Muscle layer of colon (tissue), 2 donors: Measurements from ENCODE around the gene KLHL35.

Experiments
- H3K27ac ChIP-seq: one replicate; pipeline ENCODE4 v1.7.0; 2013; ENCODE audit warnings: low read depth, mild to moderate bottlenecking, low read length, moderate library complexity
- H3K27me3 ChIP-seq, 2 donors: one replicate each; pipeline ENCODE4 v1.7.0; 2013; ENCODE audit warnings: low read length in 2 of 2, mild to moderate bottlenecking in 2 of 2; ENCODE audit not compliant: insufficient read depth in 2 of 2, control insufficient read depth in 1 of 2
- H3K36me3 ChIP-seq: one replicate; pipeline ENCODE4 v1.7.0; 2013; ENCODE audit warnings: mild to moderate bottlenecking, low read length; ENCODE audit not compliant: insufficient read depth
- H3K4me1 ChIP-seq: one replicate; pipeline ENCODE4 v1.7.0; 2013; ENCODE audit warnings: mild to moderate bottlenecking, low read length; ENCODE audit not compliant: insufficient read depth
- H3K4me3 ChIP-seq, 2 donors: one replicate each; pipeline ENCODE4 v1.7.0; 2013; ENCODE audit warnings: low read length in 2 of 2, low read depth in 1 of 2, mild to moderate bottlenecking in 1 of 2, moderate library complexity in 1 of 2
- H3K9ac ChIP-seq: one replicate; pipeline ENCODE4 v1.7.0; 2013; ENCODE audit warnings: low read length
- H3K9me3 ChIP-seq: one replicate; pipeline ENCODE4 v1.7.0; 2013; ENCODE audit warnings: mild to moderate bottlenecking, low read length
- donor health status: abdominal sarcoma.
- donor health status: Adenocarcinoma of cecum.

KLHL35 gene

DNA sequence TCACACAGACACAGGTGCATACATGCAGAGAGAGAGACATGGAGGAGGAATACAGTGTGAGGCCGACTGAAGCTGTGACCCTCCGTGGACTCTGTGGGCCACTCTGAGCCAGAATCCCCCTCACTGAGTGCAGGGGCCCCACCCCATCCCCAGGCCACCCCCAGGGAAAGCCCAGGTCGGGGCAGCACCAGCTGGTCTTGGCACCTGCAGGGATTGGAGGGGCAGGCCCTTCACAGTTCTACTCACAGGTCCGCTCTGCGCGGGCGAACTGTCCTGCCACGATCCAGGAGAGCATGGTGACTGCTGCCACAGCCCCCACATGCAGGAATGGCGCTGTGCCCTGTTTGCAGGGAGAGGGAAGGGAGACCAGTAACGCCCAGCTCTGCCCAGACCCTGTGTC lies 16.3 kb upstream of the KLHL35 start:
- H3K36me3 ChIP-seq = no peaks in the 10 kb centered on the region
- H3K9ac ChIP-seq = no peak overlapping the region
- H3K4me3 ChIP-seq = no peak overlapping the region
- no peaks in the 10 kb centered on the region for H3K27me3 ChIP-seq
- H3K9me3 ChIP-seq = no peaks in the 10 kb centered on the region
- H3K4me1 ChIP-seq = no peaks in the 10 kb centered on the region
- no peak overlapping the region for H3K27ac ChIP-seq

DNA sequence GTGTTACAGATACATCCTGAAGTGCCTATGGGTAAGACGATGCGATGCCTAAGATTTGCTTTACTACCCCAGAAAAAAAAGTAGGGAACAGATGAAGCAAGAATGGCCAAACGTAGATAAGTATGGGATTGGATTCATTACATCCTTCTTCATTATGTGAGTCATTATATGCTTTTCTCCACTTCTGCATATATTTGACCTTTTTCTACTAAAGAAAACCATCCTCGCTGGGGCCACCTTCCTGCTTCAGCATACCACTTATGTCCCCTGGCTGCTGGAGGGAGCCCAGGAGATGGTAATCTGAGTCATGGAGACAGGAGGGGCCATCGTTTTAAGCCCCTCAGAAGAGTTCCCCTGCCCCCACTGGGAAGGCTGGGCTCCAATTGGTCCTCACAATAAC lies 14.4 kb upstream of the KLHL35 start:
- Histone ChIP-seq H3K4me3 (no peak overlapping the region), H3K36me3 (no peaks in the 10 kb centered on the region), H3K27me3 (no peaks in the 10 kb centered on the region), H3K4me1 (no peaks in the 10 kb centered on the region), H3K9ac (no peak overlapping the region), H3K27ac (no peak overlapping the region), H3K9me3 (no peaks in the 10 kb centered on the region)

DNA sequence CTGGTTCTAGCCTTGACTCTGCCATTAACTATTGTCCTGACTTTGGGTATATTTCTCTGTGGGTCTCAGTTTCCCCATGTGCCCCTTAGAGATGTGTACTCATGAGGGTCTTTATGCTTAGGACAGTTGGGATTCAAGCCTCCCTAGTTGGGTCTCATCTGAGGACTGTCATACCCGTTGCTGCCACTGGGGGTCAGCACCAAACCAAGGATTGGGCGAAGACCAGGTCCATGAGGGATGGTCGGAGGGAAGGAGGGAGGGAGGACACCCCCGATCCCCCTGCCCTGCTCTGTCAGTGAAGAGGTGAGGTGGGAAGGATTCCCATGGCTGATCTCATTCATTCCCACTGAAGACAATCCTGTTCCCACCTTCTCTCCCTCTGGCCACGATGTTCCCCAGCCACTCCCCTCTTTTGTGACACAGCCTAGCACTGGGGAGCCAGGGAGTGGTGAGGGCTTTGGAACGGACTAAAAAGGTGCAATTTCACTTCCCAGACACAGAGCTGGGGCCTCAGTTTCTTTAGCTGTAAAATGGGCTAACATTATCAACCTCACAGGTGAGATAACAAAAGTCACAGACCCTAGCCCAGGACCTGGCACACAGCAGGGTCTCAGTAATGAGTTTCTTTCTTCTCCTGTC lies 12.4 kb upstream of the KLHL35 start:
- no peaks in the 10 kb centered on the region for H3K36me3 ChIP-seq
- no peaks in the 10 kb centered on the region for H3K9me3 ChIP-seq

DNA sequence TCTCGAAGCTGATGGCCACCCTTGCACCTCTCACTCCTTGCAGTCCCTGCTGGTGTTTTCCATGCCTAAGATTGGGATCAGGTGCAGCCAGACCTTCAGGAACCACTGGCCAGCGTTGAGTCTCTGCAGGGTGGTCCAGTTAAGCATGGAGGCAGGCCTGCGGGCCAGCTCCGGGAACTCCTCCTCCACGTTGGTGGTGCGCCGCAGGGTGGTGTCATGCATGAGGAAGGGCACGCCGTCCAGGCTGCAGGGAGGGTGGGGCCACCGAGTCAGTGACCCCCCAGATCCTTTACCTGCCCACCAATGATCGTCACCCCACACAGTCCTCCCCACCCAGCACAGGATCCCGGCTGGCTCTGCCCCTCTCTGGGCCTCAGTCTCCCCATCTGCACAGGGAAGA lies 10.0 kb upstream of the KLHL35 start:
- H3K27ac ChIP-seq = no peak overlapping the region
- no peaks in the 10 kb centered on the region for H3K9me3 ChIP-seq
- H3K4me1 ChIP-seq = no peaks in the 10 kb centered on the region
- H3K4me3 ChIP-seq = no peak overlapping the region
- no peak overlapping the region for H3K9ac ChIP-seq
- H3K27me3 ChIP-seq = no peaks in the 10 kb centered on the region
- H3K36me3 ChIP-seq = no peaks in the 10 kb centered on the region

More for the DNA sequence above, 12.4 kb upstream of the KLHL35 start:
- no peak overlapping the region for H3K9ac ChIP-seq
- no peaks in the 10 kb centered on the region for H3K27me3 ChIP-seq
- H3K4me1 ChIP-seq = no peaks in the 10 kb centered on the region
- no peak overlapping the region for H3K27ac ChIP-seq
- H3K4me3 ChIP-seq = no peak overlapping the region

DNA sequence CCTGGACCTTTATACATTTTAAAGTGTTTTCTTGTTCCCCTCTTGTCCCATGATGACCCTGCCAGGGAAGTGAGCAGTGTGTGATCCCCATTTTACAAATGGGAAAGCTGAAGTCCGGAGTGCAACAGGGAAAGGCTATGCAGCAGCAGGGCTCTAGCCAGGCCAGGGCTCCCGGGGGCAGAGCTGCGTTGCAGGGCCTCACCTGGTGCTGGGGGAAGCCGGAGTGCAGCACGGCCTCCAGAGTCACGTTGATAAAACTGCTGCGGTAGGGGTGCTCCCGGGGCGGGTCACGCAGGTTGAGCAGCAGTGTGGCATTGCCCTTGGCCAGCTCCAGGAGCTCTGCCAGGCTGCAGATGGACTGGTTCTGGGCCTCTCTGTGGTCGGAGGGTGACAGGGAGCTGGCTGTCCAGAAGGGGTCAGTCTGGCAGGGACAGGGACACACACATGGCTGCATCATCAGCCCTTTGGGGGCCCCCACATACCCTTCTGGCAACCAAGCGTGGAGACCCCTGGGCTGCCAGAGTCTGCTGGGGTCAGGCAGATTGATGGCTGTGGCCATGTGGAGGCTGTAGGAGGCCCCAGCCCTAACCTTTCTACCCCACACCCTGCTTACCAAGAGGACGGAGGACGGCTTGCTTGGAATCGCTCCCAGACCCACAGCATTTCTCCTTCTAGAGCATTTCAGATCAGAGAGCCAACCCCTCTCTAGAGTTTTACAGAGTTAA lies 9.3 kb upstream of the KLHL35 start:
- Histone ChIP-seq H3K9me3 (no peaks in the 10 kb centered on the region), H3K36me3 (no peaks in the 10 kb centered on the region), H3K4me3 (no peak overlapping the region), H3K27me3 (no peaks in the 10 kb centered on the region), H3K27ac (no peak overlapping the region), H3K9ac (no peak overlapping the region), H3K4me1 (no peaks in the 10 kb centered on the region)

DNA sequence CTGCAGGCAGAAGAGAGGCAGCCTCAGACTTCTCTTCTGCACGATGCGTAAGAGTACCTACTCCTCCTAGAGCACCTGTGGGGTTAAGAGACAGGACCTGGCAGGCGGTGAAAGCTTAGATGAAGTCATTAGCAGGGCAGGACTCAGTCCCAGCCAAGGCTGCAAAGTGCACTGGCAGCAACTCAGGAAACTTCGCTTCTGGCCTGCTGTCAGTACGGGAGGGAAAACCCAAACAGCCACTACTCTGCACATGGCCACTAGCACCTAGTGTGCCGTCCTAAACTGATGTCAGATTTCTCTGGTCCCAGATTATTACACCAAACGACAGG lies 8.8 kb upstream of the KLHL35 start:
- no peak overlapping the region for H3K4me3 ChIP-seq
- no peak overlapping the region for H3K9ac ChIP-seq
- H3K4me1 ChIP-seq = no peaks in the 10 kb centered on the region
- H3K27ac ChIP-seq = no peak overlapping the region
- H3K27me3 ChIP-seq = no peaks in the 10 kb centered on the region
- no peaks in the 10 kb centered on the region for H3K36me3 ChIP-seq
- no peaks in the 10 kb centered on the region for H3K9me3 ChIP-seq

DNA sequence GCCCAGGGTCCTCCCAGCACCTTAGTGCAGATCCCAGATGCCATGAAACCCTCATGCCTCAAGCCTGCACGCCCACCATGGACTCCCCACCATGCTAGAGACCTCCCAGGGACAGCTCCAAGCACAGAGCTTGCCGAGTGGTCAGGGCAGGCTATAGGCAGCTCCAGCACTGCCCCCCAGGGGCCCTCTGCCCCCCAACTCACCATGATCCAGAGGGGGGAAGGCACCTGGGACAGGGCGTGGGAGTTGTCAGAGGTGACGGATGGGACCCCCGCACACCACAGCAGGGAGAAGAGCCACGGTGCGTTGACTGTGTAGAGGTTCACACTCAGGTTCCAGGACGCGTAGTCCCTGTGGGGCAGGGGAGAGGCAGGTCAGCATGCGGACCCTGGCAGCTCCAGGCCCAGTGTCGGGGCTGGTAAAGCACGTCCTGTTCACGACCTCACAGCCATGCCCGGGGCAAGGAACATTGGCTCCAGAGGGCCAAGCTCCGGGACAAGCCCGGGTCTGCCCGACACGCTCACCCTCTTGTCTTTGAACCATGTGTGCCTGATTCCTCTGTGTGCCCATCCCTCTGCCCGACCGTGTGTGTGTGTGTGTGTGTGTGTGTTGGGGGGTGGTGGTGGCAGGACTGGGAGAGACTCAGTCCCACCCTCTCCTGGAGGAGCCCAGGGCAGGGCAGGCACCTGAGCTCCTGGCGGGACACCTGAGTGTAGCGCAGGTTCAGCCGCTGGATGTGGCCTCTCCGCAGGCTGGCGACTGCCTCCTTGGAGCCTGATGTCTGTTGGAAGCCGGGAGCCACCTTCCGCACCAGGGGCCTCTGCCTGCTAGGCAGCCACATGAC lies 8.2 kb upstream of the KLHL35 start:
- H3K9ac ChIP-seq = no peak overlapping the region
- H3K36me3 ChIP-seq = no peaks in the 10 kb centered on the region

DNA sequence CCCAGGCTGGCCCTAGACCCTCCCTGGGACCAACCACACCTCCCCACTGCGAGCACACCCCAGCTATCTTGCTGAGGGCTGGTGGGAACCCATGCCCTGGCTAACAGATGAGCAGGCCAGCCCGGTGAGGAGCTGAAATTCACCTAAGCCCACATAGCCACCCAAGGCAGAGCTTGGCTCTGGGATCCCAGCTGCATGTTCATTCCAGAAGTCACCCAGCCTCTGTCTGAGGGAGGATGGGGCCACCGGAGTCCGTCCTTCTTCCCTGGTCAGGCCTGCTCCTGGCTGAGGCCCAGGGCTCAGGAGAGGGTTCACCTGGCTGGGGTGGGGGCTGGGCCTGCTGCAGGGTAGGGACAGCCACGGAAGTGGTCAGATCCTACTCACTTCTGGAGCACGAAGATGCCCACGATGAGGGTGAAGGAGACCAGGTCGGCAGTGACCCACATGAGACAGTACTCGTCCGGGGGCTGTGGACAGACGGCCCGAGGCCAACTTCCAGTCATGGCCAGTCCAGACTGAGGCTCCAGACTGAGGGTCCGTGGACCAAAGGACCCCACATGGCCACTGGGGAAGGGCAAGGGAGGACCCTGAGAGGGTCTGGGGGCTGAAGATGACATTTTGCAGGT lies 6.6 kb upstream of the KLHL35 start:
- H3K9ac ChIP-seq = no peak overlapping the region
- no peaks in the 10 kb centered on the region for H3K4me1 ChIP-seq
- no peaks in the 10 kb centered on the region for H3K36me3 ChIP-seq
- H3K27ac ChIP-seq = no peak overlapping the region
- no peaks in the 10 kb centered on the region for H3K27me3 ChIP-seq
- H3K9me3 ChIP-seq = no peaks in the 10 kb centered on the region
- H3K4me3 ChIP-seq = no peak overlapping the region

More for the DNA sequence above, 8.2 kb upstream of the KLHL35 start:
- Histone ChIP-seq H3K4me1 (no peaks in the 10 kb centered on the region), H3K27me3 (no peaks in the 10 kb centered on the region), H3K4me3 (no peak overlapping the region), H3K9me3 (no peaks in the 10 kb centered on the region), H3K27ac (no peak overlapping the region)

DNA sequence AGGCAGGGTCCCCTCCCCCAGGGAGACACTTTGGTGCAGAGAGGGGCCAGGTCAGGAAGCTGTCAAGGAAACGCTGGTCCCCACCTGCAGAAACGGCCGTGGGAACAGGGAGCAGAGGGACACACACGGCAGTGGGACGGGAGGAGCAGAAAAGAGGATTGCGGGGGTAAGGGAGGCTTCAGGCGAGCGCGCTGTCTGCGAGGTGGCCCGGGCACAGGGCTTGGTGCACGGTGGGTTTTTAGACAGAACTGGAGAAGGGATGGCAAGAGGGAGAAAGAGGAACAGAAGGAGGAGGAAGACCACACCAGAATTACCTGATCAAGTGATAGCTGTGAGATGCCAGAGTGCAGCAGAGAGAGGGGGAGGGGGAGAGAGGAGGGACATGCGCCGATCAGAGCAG lies 6.0 kb upstream of the KLHL35 start:
- H3K27ac ChIP-seq = no peak overlapping the region
- H3K36me3 ChIP-seq = no peaks in the 10 kb centered on the region
- H3K4me3 ChIP-seq = no peak overlapping the region
- no peaks in the 10 kb centered on the region for H3K4me1 ChIP-seq
- H3K9ac ChIP-seq = no peak overlapping the region
- no peaks in the 10 kb centered on the region for H3K27me3 ChIP-seq
- H3K9me3 ChIP-seq = no peaks in the 10 kb centered on the region

DNA sequence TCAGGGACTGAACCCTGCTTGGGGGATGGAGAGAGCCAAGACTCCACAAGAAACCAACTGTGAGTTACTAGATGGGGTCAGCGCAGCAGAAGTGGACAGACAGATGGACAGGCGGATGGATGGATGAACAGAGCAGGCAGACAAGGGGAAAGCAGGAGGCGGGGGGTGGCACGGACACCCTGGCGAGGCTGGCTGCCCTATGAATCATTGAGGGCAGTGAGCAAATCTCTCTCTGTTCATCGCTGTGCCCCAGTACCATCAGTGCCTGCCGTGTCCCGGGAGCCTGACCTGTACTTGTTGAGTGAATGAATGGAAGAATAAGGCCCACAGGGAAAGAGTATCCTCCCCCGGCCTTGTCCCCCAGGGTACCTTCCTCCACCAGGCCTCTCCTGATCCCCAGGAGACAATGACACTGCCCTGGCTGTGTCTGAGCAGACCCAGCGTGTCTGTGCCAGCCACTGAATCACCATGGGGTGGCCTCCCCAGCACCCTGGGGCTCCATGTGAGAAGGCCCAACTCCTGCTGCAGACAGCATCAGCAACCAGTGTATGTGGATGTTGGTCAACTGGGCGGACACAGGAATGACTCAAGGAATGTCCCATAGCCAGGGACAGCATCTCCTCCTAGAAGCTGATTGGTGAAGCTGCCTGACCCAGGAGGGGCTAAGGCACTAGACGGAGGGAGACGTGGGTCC lies 5.1 kb upstream of the KLHL35 start:
- Histone ChIP-seq H3K27me3 (peaks cover 0 to under 1% of the 10 kb centered on the region in 2 donors), H3K4me3 (no peak overlapping the region), H3K27ac (no peak overlapping the region), H3K36me3 (no peaks in the 10 kb centered on the region), H3K9ac (no peak overlapping the region), H3K4me1 (no peaks in the 10 kb centered on the region), H3K9me3 (no peaks in the 10 kb centered on the region)

DNA sequence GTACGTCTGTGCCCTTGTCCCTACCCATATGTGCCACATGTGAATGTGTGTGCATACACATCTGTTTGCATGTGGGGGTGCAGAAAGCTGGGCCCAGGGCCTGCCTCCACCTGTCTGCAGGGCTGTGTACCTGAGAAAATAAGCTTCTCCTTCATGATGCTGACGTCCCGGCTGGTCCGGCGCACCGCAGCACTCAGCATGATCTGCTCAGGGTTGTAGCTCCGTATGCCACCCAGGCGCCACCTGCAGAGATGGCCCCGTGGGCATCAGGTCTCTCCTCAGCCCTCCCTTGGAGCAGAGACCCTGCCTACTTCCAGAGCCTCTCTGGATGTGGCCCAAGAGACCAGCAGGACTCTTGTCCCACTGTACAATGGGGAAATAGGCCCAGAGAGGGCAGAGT lies 3.8 kb upstream of the KLHL35 start:
- Histone ChIP-seq H3K9me3 (no peaks in the 10 kb centered on the region), H3K27ac (no peak overlapping the region), H3K4me3 (no peak overlapping the region), H3K9ac (no peak overlapping the region), H3K4me1 (no peaks in the 10 kb centered on the region), H3K27me3 (peaks cover 0 to 10% of the 10 kb centered on the region in 2 donors), H3K36me3 (no peaks in the 10 kb centered on the region)
